ENCODE data around the gene PIK3C2G. TPM values are rescaled to one million over a fixed set of nuclear protein-coding genes. Genes with fewer than 3 reads are reported as not detected.

PIK3C2G gene
- total RNA-seq, 1 experiment from 2014 or later: not detected

GRCh38 chr12:18382236-18382885 is 121.0 kb downstream of the PIK3C2G start:
- Histone ChIP-seq H3T11ph (ENCODE audit: low read length) (no peak overlapping the region), H3K4ac (ENCODE audit: low read depth, low read length) (no peak overlapping the region), H3K23me2 (ENCODE audit: insufficient read length, low read depth, low read length, poor library complexity, severe bottlenecking) (no peaks in the 10 kb centered on the region), H3K79me2 (ENCODE audit: insufficient read depth, low read length) (no peaks in the 10 kb centered on the region), H4K20me1 (ENCODE audit: control insufficient read depth, insufficient read depth, insufficient read length) (no peaks in the 10 kb centered on the region), H3K27ac (ENCODE audit: insufficient read length, low read depth, low read length) (no peak overlapping the region), H4K8ac (replicated peaks; ENCODE audit: insufficient read length, low read depth, low read length) (no peak overlapping the region), H2BK20ac (ENCODE audit: low read depth, low read length, poor library complexity, severe bottlenecking) (no peak overlapping the region), H2BK5ac (ENCODE audit: insufficient read length, low read length) (no peak overlapping the region), H2AK5ac (ENCODE audit: insufficient read length, low read length) (no peak overlapping the region), H3K18ac (ENCODE audit: insufficient read length, low read depth, low read length) (no peak overlapping the region), H3K4me1 (ENCODE audit: insufficient read depth, low read length) (no peaks in the 10 kb centered on the region), H2AFZ (ENCODE audit: low read length) (no peak overlapping the region), H2BK120ac (ENCODE audit: low read depth, low read length, poor library complexity, severe bottlenecking) (no peak overlapping the region), H4K5ac (ENCODE audit: insufficient read length, low read depth, low read length) (no peak overlapping the region), H2BK12ac (ENCODE audit: insufficient read length, low read depth, low read length) (no peak overlapping the region), H3K14ac (ENCODE audit: insufficient read depth, low read length) (no peak overlapping the region), H4K91ac (ENCODE audit: insufficient read length, low read depth, low read length) (no peak overlapping the region), H3K27me3 (ENCODE audit: insufficient read depth, low read length) (no peaks in the 10 kb centered on the region), H3K56ac (ENCODE audit: insufficient read length, low read depth, low read length) (no peak overlapping the region), H3K23ac (ENCODE audit: insufficient read length, low read depth, low read length) (no peak overlapping the region), H3K4me2 (ENCODE audit: insufficient read depth, insufficient read length, low read length) (no peak overlapping the region), H3K79me1 (ENCODE audit: insufficient read depth, low read depth, low read length, poor library complexity, severe bottlenecking) (no peaks in the 10 kb centered on the region), H3K9me3 (ENCODE audit: control insufficient read depth, low read depth, low read length) (no peaks in the 10 kb centered on the region), H3K9ac (ENCODE audit: extremely low read depth, insufficient read length, low read length) (no peak overlapping the region), H2BK15ac (ENCODE audit: low read depth, low read length) (no peak overlapping the region)
- DNase-seq: no peak
- no CpG with 5 or more reads among the region's 4 CpGs for WGBS (ENCODE audit: extremely low coverage, insufficient read length, low lambda C conversion rate)
- Mint-ChIP-seq H3K4me1 (peaks cover 12 to 15% of the 10 kb centered on the region in 2 experiments), H3K27ac (peak overlapping the region; percentile 30 to 80 (median 62); a peak in 4 of 7 replicates), H3K9me3 (peaks cover 2% of the 10 kb centered on the region in 2 experiments; a peak in 2 of 5 replicates), H3K27me3 (ENCODE audit: low read depth) (no peaks in the 10 kb centered on the region), H3K36me3 (ENCODE audit: insufficient read depth in 1 of 3, low read depth in 3 of 3) (no peaks in the 10 kb centered on the region; a peak in 2 of 7 replicates), H3K4me3 (no peak overlapping the region)
- no peak for TF ChIP-seq CTCF (conservative IDR thresholded peaks at IDR 0.05)
